Measurements from ENCODE around the gene GAB2.
"Not testable (repeated sequence)": the region's sequence is repeated elsewhere in the genome, so short reads cannot be mapped to it uniquely, and the experiment has no call there.

Gene GAB2, protein sequence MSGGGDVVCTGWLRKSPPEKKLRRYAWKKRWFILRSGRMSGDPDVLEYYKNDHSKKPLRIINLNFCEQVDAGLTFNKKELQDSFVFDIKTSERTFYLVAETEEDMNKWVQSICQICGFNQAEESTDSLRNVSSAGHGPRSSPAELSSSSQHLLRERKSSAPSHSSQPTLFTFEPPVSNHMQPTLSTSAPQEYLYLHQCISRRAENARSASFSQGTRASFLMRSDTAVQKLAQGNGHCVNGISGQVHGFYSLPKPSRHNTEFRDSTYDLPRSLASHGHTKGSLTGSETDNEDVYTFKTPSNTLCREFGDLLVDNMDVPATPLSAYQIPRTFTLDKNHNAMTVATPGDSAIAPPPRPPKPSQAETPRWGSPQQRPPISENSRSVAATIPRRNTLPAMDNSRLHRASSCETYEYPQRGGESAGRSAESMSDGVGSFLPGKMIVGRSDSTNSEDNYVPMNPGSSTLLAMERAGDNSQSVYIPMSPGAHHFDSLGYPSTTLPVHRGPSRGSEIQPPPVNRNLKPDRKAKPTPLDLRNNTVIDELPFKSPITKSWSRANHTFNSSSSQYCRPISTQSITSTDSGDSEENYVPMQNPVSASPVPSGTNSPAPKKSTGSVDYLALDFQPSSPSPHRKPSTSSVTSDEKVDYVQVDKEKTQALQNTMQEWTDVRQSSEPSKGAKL

DNA sequence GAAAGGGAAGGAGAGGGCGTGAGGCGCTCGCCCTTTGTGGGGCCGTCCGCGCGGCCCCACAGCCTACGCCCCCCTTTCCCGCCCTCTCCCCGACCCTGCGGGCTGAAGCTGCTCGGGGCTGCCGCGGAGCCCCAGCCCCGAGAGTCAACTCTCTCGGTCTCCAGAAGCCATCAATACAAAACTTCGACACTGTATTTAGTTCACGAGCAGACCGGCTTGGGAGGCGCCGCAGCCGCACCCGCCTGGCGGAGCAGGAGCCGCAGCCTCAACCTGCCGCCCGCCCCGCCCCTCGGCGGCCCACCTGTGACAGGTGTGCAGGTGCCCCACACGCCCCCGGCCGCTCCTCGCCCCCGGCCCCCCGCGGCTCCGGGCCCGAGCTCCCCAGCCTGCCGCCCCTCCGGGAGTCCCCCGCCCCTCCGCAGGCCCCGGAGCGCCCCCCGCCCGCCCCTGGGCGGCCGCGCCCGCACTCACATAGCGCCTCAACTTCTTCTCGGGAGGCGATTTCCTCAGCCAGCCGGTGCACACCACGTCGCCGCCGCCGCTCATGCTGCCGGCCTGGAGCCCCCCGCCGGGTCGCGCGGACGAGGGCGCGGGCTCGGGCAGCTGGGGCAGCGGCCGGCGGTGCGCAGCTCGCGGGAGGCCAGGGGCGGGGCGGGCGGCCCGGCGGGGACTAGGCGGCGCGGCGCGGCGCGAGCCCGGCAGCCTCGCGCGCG lies at the start of gene GAB2:
TSS of gene GAB2 (minus strand) at position 646 of the 713 bp plus-strand sequence. CDS start at position 546, 100 bp downstream.
- peak in 1 of 2 experiments; percentile 25 for DNase-seq

- DNase-seq = no peak
Measured at GRCh38 chr11:78467370-78467769, 49.8 kb upstream of the GAB2 start.

DNA sequence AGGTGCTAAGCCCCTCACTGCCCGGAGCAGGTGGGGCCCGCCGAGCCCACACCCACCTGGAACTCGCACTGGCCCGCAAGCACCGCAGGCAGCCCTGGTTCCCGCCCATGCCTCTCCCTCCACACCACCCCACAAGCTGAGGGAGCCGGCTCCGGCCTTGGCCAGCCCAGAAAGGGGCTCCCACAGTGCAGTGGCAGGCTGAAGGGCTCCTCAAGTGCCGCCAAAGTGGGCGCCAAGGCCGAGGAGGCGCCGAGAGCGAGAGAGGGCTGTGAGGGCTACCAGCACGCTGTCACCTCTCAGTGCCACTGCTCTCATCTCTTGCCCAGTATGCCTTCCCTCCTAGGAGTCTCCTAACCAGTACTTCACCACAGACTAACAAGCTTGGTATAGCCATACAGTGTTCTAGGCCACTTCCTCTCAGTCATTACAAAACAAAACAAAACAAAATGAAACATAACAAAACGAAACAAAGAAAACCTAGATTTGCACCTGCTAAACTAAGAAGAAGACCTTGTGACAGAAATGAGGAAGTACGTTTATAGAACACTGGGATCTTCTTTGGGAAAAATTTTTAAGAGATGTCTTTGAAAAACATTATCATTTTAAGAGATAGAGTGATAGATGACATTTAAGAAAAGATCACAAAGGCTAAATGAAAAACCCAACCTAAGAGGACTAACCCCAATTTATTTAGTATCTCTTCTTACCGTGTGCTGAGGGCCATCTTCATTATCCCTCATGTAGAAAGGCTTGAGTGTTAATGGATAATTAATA lies 47.7 kb upstream of the GAB2 start:
- DNase-seq = peak; percentile 18 to 33

GRCh38 chr11:78464787-78465168 lies 47.2 kb upstream of the GAB2 start:
- DNase-seq = not testable (repeated sequence)

DNA sequence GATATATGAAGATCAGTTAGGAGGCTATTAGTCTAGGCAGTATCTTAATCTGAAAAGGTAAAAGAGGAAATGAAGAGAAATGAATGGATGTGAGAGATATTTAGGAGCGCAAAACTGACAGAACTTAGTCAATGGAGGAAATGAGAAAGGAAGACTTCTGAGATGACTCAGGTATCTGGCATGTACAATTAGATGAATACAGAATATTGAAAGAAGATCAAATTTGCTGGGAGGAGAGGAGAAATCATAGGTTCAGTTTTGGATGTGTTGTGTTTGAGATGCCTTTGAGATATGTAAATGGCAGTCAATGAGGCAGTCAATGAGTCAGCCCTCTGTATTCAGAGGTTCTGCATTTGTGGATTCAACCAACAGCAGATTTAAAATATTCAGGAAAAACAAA lies 42.9 kb upstream of the GAB2 start:
- DNase-seq = no peak

GRCh38 chr11:78459738-78460137 lies 42.1 kb upstream of the GAB2 start:
- no peak for DNase-seq

DNA sequence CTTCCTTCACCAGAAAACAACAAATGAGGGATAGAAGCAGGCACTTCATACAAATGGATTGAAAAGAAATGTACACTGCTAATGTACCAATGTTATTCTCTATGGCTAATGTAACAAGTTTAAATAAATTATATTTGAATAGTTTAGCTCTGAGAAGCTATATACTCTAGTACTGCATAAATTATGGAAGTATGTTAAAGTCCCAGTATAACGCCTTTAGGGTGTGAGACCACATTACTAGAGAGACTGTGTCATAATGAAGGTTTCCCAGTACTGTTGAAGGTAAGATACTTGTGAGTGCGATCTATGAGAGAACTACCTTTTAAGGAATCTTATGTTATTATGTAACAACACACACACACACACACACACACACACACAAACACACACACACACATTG lies 39.8 kb upstream of the GAB2 start:
- no peak for DNase-seq

GRCh38 chr11:78453140-78453935 lies 35.7 kb upstream of the GAB2 start:
- DNase-seq = no peak

DNA sequence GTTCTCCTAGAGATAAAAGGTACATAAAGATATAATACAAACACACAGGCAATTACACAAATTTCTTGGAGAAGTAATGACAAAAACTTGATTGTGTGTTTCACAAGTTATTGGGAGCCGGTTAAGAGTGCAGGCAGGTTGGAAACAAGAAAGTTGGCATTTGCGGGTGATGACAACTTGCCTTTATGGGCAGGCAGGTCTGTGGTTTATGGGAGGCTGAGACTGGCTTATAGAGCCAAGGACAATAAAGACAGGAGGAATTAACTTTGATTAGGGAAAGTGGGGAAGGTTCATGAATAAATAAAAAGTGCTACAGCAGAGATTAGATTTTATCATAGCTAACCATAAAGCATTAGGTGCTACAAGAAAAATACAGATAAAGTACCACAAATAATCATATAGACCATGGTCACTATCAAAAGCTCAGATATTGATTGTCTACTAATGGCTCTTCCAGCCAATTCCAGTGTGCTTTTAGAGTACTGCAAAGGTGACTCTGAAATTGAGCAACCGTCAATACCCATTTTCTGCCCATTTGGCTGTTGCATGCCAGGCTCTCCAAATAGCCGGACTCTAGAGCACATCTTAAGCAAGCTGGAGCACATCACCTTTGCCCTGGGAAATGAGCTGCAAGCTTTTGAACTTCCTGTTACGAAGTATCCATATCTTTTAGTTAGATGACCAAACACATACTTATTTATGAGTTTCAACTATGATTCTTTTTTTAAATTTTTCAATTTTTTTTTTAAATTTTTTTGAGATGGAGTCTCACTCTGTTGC lies 33.9 kb upstream of the GAB2 start:
- no peak for DNase-seq

GRCh38 chr11:78450866-78451265 lies 33.2 kb upstream of the GAB2 start:
- DNase-seq = no peak

- no peak for DNase-seq
Measured at GRCh38 chr11:78449866-78450265, 32.2 kb upstream of the GAB2 start.

DNA sequence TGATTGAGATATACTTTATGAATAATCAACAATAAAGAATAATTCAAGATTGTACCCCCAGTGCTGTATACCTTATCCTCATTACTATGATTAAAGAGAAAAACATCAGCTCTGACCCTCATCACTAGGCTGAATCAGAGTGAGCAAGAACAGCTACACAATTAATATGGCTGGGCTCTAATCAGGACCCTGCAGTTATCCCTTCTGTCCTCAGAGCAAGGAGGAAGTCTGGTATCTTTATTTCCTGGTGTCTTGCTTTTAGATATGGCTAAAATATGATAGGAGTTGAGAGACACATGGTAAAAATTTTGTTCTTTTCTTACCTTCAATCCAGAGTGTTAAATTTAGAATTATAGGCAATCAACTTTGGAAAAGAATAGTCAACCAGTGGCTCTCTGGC lies 28.6 kb upstream of the GAB2 start:
- DNase-seq = no peak

DNA sequence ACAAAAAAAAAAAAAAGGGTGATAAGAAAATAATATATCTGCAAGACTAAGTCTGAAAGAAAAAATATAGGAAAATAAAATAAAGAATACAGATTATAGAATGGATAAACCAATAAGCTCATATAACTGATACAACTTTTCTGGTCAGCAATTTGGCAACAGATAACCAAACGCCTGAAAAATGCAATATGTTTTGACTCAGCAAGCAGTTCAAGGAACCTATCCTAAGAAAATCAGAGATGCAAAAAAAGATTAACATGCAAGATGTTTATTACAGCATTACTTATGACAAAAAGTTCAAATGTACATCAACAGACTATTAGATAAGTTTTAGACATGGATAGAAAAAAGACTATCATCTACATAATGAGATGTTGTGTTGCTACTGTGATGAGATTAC lies 27.1 kb upstream of the GAB2 start:
- DNase-seq = no peak

DNA sequence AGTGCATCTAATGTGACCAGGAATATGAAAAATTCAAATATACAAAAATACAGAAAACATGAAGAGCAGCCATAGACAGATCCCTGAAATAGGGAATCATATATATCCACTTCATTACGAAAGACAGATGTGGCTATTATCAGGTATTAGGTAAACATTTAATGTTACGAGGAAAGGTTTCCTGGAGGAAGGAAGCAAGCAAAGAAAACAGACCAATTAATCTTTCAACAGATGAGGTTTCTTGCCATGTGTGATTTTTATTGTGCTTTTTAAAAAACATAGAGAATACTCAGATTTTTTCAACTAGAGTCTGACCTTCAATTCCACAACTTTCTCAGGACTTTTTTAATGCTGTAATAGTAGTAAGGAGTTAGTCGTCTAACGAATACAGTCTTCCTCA lies 24.3 kb upstream of the GAB2 start:
- no peak for DNase-seq

GRCh38 chr11:78438298-78438975 lies 20.8 kb upstream of the GAB2 start:
- no peak for DNase-seq

- DNase-seq = no peak
Measured at GRCh38 chr11:78432956-78433355, 15.3 kb upstream of the GAB2 start.

- DNase-seq = no peak
Measured at GRCh38 chr11:78432058-78432515, 14.5 kb upstream of the GAB2 start.

DNA sequence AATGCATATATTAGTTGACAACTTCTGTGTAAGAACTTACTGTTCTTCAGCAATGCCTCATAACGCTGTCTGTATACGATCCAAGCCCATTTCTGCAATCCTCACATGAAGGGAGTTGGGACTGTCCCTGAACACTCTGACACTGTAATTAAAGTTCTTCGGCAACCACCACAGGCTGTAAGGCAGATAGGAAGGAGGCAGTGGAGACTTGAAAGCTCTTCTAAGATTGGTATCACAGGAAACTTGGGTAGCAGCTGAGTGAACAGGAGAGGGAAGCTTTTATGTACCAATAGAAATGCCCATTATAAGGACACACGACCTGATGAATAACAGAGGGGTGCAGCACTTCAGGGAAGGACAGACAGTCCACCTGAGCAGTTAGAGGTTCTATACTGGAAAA lies 12.0 kb upstream of the GAB2 start:
- no peak for DNase-seq

GRCh38 chr11:78429209-78429608 lies 11.6 kb upstream of the GAB2 start:
- no peak for DNase-seq

- DNase-seq = no peak
Measured at GRCh38 chr11:78428773-78429172, 11.2 kb upstream of the GAB2 start.

- no peak for DNase-seq
Measured at GRCh38 chr11:78428266-78428636, 10.6 kb upstream of the GAB2 start.

Measured in activated CD4-positive, alpha-beta T cell treated with anti-CD3 and anti-CD28 coated beads, Interleukin-2, amount 50 U/mL, for 48 hours (primary cell).